HepG2 (cell line): ENCODE data around the gene SNAP23. TPM values are rescaled to one million over a fixed set of nuclear protein-coding genes. Genes with fewer than 3 reads are reported as not detected.
A peak's percentile ranks its signal among the peaks of the same experiment; 100 is the strongest.

ENCODE experiments used
- ATF7-NPFF ChIP-seq: sonication (generic); formaldehyde crosslinking; IDR thresholded peaks from 2 replicates; pipeline ENCODE4 v1.8.1; 2023; ENCODE audit warnings: mild to moderate bottlenecking, low read depth, missing genetic modification reagents, moderate library complexity
- JUNB ChIP-seq: sonication (generic); formaldehyde crosslinking; IDR thresholded peaks from 2 replicates; pipeline ENCODE4 v1.8.0; 2022; ENCODE audit warnings: missing genetic modification reagents, mild to moderate bottlenecking, borderline replicate concordance
- LCORL ChIP-seq, 2 experiments: fragments of 450-650 bp in 1 of 2; sonication (generic) in 1 of 2; formaldehyde crosslinking in 1 of 2; IDR thresholded peaks; 2 replicates each; pipeline versions ENCODE4 v1.5.0 to v1.6.1; 2017 to 2020; ENCODE audit warnings: antibody characterized with exemption in 1 of 2, missing genetic modification reagents in 1 of 2
- MEIS1 ChIP-seq: sonication (generic); formaldehyde crosslinking; IDR thresholded peaks from 2 replicates; pipeline ENCODE4 v1.9.0; 2021; ENCODE audit warnings: mild to moderate bottlenecking, missing genetic modification reagents, moderate library complexity, borderline replicate concordance
- REPIN1 ChIP-seq: sonication (generic); formaldehyde crosslinking; IDR thresholded peaks from 2 replicates; pipeline ENCODE4 v1.8.0; 2022; ENCODE audit warnings: missing genetic modification reagents, low read depth, mild to moderate bottlenecking, borderline replicate concordance
- RNF2 ChIP-seq: fragments of 450-650 bp; conservative IDR thresholded peaks from 2 replicates; pipeline ENCODE4 v1.6.1; 2016; ENCODE audit warnings: low read depth
- ZNF143 ChIP-seq: sonication (generic); formaldehyde crosslinking; IDR thresholded peaks from 2 replicates; pipeline ENCODE4 v1.4.0; 2020; ENCODE audit warnings: missing genetic modification reagents
- ZNF17 ChIP-seq: sonication (generic); formaldehyde crosslinking; IDR thresholded peaks from 2 replicates; pipeline ENCODE4 v1.5.0; 2020; ENCODE audit warnings: mild to moderate bottlenecking, missing genetic modification reagents
- ZNF629 ChIP-seq: sonication (generic); formaldehyde crosslinking; conservative IDR thresholded peaks from 2 replicates; pipeline ENCODE4 v1.5.0; 2020; ENCODE audit warnings: missing genetic modification reagents
- polyA plus RNA-seq, 8 experiments: library from polyadenylated mRNA; depleted of rRNA in 3 of 8; stranded (reverse) in 7 of 8; unstranded in 1 of 8; fragments of >200 nt; fragmentation: Illumina TruSeq in 4 of 8; extraction: Trizol in 4 of 8; gene quantifications; 2 replicates each; pipeline versions ENCODE4 v1.2.1 to v1.2.3, GENCODE V29; 2011 to 2016; ENCODE audit warnings: low read depth in 4 of 8, missing spikeins in 1 of 8, mixed read lengths in 1 of 8; ENCODE audit not compliant: insufficient read depth in 1 of 8
- total RNA-seq, 5 experiments: library from RNA; depleted of rRNA; stranded (reverse); fragments of >200 nt; fragmentation: Illumina TruSeq; extraction: Trizol; gene quantifications; 2 replicates each; pipeline ENCODE4 v1.2.3, GENCODE V29; 2016; ENCODE audit warnings: low read depth in 1 of 5
- TF ChIP-seq, protein P1 (sequence below): sonication (generic); formaldehyde crosslinking; IDR thresholded peaks from 2 replicates; pipeline ENCODE4 v1.5.1; 2020; ENCODE audit warnings: mild to moderate bottlenecking, missing genetic modification reagents, borderline replicate concordance
- TF ChIP-seq, protein P2 (sequence below): sonication (generic); formaldehyde crosslinking; IDR thresholded peaks from 2 replicates; pipeline ENCODE4 v1.4.0; 2020; ENCODE audit warnings: mild to moderate bottlenecking, missing genetic modification reagents
- TF ChIP-seq, protein P3 (sequence below): sonication (generic); formaldehyde crosslinking; IDR thresholded peaks from 2 replicates; pipeline ENCODE4 v1.8.1; 2023; ENCODE audit warnings: missing genetic modification reagents, mild to moderate bottlenecking, borderline replicate concordance
- TF ChIP-seq, protein P4 (sequence below): sonication (generic); formaldehyde crosslinking; IDR thresholded peaks from 2 replicates; pipeline ENCODE4 v1.4.0; 2020; ENCODE audit warnings: missing genetic modification reagents
- TF ChIP-seq, protein P5 (sequence below): sonication (generic); formaldehyde crosslinking; IDR thresholded peaks from 2 replicates; pipeline ENCODE4 v1.9.0; 2021; ENCODE audit warnings: missing genetic modification reagents, borderline replicate concordance
- TF ChIP-seq, protein P6 (sequence below): sonication (generic); formaldehyde crosslinking; conservative IDR thresholded peaks from 2 replicates; pipeline ENCODE4 v1.4.0; 2020; ENCODE audit warnings: missing genetic modification reagents
- TF ChIP-seq, protein P7 (sequence below): sonication (generic); formaldehyde crosslinking; IDR thresholded peaks from 2 replicates; pipeline ENCODE4 v1.5.0; 2020; ENCODE audit warnings: mild to moderate bottlenecking, missing genetic modification reagents

The SNAP23 gene
- total and polyA plus RNA-seq, 2 of the 13 experiments (the other 11 are each of a cell fraction or from before 2014, with no cell fraction given), result 37.0 to 101 TPM

DNA sequence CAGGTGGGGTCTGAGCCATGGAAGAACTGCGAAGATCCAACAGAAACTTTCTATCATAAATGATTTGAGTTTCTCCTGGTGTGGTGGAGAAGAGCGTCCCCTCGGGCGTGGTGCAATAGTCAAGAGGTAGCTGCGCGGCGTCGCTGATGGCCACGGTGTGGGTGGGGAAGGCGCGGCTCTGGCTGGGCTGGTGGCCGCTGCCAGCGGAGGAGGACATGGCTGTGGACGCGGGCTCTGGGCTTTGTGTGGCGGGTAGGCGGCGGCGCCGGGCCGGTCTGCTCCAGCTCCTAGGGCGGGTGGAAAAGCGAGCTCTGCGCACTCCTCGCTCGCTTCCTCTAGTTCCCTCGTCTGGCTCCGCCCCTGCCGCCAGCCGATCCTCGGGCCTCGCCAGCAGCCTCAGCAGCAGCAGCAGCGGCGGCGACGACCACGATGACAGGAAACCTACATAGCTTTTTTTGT is 85.9 kb downstream of the SNAP23 start (continued):
- TF ChIP-seq, protein P1, sequence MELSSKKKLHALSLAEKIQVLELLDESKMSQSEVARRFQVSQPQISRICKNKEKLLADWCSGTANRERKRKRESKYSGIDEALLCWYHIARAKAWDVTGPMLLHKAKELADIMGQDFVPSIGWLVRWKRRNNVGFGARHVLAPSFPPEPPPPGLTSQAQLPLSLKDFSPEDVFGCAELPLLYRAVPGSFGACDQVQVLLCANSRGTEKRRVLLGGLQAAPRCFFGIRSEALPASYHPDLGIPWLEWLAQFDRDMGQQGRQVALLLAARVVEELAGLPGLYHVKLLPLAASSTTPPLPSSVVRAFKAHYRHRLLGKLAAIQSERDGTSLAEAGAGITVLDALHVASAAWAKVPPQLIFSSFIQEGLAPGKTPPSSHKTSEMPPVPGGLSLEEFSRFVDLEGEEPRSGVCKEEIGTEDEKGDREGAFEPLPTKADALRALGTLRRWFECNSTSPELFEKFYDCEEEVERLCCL (CRISPR knock-in tag), result no peak
- TF ChIP-seq, protein P2, sequence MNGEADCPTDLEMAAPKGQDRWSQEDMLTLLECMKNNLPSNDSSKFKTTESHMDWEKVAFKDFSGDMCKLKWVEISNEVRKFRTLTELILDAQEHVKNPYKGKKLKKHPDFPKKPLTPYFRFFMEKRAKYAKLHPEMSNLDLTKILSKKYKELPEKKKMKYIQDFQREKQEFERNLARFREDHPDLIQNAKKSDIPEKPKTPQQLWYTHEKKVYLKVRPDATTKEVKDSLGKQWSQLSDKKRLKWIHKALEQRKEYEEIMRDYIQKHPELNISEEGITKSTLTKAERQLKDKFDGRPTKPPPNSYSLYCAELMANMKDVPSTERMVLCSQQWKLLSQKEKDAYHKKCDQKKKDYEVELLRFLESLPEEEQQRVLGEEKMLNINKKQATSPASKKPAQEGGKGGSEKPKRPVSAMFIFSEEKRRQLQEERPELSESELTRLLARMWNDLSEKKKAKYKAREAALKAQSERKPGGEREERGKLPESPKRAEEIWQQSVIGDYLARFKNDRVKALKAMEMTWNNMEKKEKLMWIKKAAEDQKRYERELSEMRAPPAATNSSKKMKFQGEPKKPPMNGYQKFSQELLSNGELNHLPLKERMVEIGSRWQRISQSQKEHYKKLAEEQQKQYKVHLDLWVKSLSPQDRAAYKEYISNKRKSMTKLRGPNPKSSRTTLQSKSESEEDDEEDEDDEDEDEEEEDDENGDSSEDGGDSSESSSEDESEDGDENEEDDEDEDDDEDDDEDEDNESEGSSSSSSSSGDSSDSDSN (CRISPR knock-in tag), result peak; percentile 93
- TF ChIP-seq, protein P3, sequence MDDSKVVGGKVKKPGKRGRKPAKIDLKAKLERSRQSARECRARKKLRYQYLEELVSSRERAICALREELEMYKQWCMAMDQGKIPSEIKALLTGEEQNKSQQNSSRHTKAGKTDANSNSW (CRISPR knock-in tag), result no peak
- TF ChIP-seq ZNF143 (CRISPR knock-in tag), result no peak
- TF ChIP-seq ATF7-NPFF (CRISPR knock-in tag), result no peak
- TF ChIP-seq LCORL (IDR thresholded peaks at IDR 0.05), result no peak
- TF ChIP-seq LCORL (CRISPR knock-in tag; IDR thresholded peaks at IDR 0.05), result no peak
- TF ChIP-seq RNF2, result no peak
- TF ChIP-seq ZNF17, result no peak
- TF ChIP-seq, protein P4, sequence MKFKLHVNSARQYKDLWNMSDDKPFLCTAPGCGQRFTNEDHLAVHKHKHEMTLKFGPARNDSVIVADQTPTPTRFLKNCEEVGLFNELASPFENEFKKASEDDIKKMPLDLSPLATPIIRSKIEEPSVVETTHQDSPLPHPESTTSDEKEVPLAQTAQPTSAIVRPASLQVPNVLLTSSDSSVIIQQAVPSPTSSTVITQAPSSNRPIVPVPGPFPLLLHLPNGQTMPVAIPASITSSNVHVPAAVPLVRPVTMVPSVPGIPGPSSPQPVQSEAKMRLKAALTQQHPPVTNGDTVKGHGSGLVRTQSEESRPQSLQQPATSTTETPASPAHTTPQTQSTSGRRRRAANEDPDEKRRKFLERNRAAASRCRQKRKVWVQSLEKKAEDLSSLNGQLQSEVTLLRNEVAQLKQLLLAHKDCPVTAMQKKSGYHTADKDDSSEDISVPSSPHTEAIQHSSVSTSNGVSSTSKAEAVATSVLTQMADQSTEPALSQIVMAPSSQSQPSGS, result no peak
- TF ChIP-seq, protein P5, sequence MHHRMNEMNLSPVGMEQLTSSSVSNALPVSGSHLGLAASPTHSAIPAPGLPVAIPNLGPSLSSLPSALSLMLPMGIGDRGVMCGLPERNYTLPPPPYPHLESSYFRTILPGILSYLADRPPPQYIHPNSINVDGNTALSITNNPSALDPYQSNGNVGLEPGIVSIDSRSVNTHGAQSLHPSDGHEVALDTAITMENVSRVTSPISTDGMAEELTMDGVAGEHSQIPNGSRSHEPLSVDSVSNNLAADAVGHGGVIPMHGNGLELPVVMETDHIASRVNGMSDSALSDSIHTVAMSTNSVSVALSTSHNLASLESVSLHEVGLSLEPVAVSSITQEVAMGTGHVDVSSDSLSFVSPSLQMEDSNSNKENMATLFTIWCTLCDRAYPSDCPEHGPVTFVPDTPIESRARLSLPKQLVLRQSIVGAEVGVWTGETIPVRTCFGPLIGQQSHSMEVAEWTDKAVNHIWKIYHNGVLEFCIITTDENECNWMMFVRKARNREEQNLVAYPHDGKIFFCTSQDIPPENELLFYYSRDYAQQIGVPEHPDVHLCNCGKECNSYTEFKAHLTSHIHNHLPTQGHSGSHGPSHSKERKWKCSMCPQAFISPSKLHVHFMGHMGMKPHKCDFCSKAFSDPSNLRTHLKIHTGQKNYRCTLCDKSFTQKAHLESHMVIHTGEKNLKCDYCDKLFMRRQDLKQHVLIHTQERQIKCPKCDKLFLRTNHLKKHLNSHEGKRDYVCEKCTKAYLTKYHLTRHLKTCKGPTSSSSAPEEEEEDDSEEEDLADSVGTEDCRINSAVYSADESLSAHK (CRISPR knock-in tag), result no peak
- no peak for TF ChIP-seq JUNB (CRISPR knock-in tag)
- TF ChIP-seq MEIS1 (CRISPR knock-in tag), result no peak
- TF ChIP-seq, protein P6, sequence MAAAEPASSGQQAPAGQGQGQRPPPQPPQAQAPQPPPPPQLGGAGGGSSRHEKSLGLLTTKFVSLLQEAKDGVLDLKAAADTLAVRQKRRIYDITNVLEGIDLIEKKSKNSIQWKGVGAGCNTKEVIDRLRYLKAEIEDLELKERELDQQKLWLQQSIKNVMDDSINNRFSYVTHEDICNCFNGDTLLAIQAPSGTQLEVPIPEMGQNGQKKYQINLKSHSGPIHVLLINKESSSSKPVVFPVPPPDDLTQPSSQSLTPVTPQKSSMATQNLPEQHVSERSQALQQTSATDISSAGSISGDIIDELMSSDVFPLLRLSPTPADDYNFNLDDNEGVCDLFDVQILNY (CRISPR knock-in tag), result no peak
- TF ChIP-seq ZNF629 (CRISPR knock-in tag), result no peak
- TF ChIP-seq, protein P7, sequence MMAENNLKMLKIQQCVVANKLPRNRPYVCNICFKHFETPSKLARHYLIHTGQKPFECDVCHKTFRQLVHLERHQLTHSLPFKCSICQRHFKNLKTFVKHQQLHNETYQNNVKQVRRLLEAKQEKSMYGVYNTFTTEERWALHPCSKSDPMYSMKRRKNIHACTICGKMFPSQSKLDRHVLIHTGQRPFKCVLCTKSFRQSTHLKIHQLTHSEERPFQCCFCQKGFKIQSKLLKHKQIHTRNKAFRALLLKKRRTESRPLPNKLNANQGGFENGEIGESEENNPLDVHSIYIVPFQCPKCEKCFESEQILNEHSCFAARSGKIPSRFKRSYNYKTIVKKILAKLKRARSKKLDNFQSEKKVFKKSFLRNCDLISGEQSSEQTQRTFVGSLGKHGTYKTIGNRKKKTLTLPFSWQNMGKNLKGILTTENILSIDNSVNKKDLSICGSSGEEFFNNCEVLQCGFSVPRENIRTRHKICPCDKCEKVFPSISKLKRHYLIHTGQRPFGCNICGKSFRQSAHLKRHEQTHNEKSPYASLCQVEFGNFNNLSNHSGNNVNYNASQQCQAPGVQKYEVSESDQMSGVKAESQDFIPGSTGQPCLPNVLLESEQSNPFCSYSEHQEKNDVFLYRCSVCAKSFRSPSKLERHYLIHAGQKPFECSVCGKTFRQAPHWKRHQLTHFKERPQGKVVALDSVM (CRISPR knock-in tag), result no peak
- peak; percentile 44; the same call in 1 of the 2 replicates for TF ChIP-seq REPIN1
